Trophoblast cell (in vitro differentiated cells and primary cell): ENCODE results near the gene TMEM119.

ENCODE experiments used
- DNase-seq, 2 donors: peaks; one replicate each; pipeline ENCODE4 v3.0.0-alpha.2; 2016
- H2AFZ ChIP-seq: 2 replicates; pipeline ENCODE4 v1.6.1; 2013; ENCODE audit warnings: low read length, moderate library complexity, mild to moderate bottlenecking; ENCODE audit not compliant: insufficient read depth, poor library complexity
- H2AK5ac ChIP-seq: 2 replicates; pipeline ENCODE4 v1.6.1; 2013; ENCODE audit warnings: mild to moderate bottlenecking, low read length
- H2BK120ac ChIP-seq: 2 replicates; pipeline ENCODE4 v1.6.1; 2013; ENCODE audit warnings: low read length, mild to moderate bottlenecking, moderate library complexity; ENCODE audit not compliant: insufficient read depth, poor library complexity
- H2BK12ac ChIP-seq: 2 replicates; pipeline ENCODE4 v1.6.1; 2013; ENCODE audit warnings: mild to moderate bottlenecking, low read length, moderate library complexity
- H2BK5ac ChIP-seq: 2 replicates; pipeline ENCODE4 v1.6.1; 2013; ENCODE audit warnings: low read length, low read depth, moderate library complexity, mild to moderate bottlenecking; ENCODE audit not compliant: poor library complexity
- H3K14ac ChIP-seq: 2 replicates; pipeline ENCODE4 v1.6.1; 2013; ENCODE audit warnings: mild to moderate bottlenecking, low read length
- H3K18ac ChIP-seq: 2 replicates; pipeline ENCODE4 v1.6.1; 2013; ENCODE audit warnings: mild to moderate bottlenecking, low read length
- H3K23ac ChIP-seq: 2 replicates; pipeline ENCODE4 v1.6.1; 2013; ENCODE audit warnings: low read length
- H3K27ac ChIP-seq: 2 replicates; pipeline ENCODE4 v1.5.1; 2013; ENCODE audit warnings: low read depth, mild to moderate bottlenecking, inconsistent platforms, low read length, moderate library complexity
- H3K27me3 ChIP-seq: 2 replicates; pipeline ENCODE4 v1.6.1; 2013; ENCODE audit warnings: inconsistent platforms, mild to moderate bottlenecking, low read length, moderate library complexity; ENCODE audit not compliant: insufficient read depth
- H3K36me3 ChIP-seq, 2 experiments: 1 replicate in 1 of 2; 2 replicates in 1 of 2; pipeline ENCODE4 v1.6.1; 2013; ENCODE audit warnings: low read length in 2 of 2, mild to moderate bottlenecking in 2 of 2, moderate library complexity in 1 of 2; ENCODE audit not compliant: insufficient read depth in 2 of 2, control insufficient read depth in 1 of 2
- H3K4ac ChIP-seq: 2 replicates; pipeline ENCODE4 v1.6.1; 2013; ENCODE audit warnings: low read depth, mild to moderate bottlenecking, low read length, moderate library complexity
- H3K4me1 ChIP-seq, 2 experiments: 1 replicate in 1 of 2; 2 replicates in 1 of 2; pipeline ENCODE4 v1.6.1; 2013; ENCODE audit warnings: low read length in 2 of 2, mild to moderate bottlenecking in 2 of 2, moderate library complexity in 1 of 2; ENCODE audit not compliant: insufficient read depth in 2 of 2, control insufficient read depth in 1 of 2
- H3K4me2 ChIP-seq: 2 replicates; pipeline ENCODE4 v1.6.1; 2013; ENCODE audit warnings: inconsistent platforms, mild to moderate bottlenecking, low read length, moderate library complexity
- H3K4me3 ChIP-seq: 2 replicates; pipeline ENCODE4 v1.5.1; 2013; ENCODE audit warnings: mild to moderate bottlenecking, low read depth, low read length, inconsistent platforms
- H3K79me1 ChIP-seq: one replicate; pipeline ENCODE4 v1.6.1; 2013; ENCODE audit warnings: low read length
- H3K79me2 ChIP-seq: 2 replicates; pipeline ENCODE4 v1.6.1; 2013; ENCODE audit warnings: low read length, mild to moderate bottlenecking; ENCODE audit not compliant: control insufficient read depth, insufficient read depth, poor library complexity
- H3K9ac ChIP-seq: 2 replicates; pipeline ENCODE4 v1.6.1; 2013; ENCODE audit warnings: mild to moderate bottlenecking, low read length
- H3K9me3 ChIP-seq: 2 replicates; pipeline ENCODE4 v1.6.1; 2013; ENCODE audit warnings: low read depth, mild to moderate bottlenecking, control low read depth, inconsistent platforms, low read length; ENCODE audit not compliant: insufficient read depth
- H4K12ac ChIP-seq: 2 replicates; pipeline ENCODE4 v1.6.1; 2013; ENCODE audit warnings: low read depth, mild to moderate bottlenecking, low read length, moderate library complexity
- H4K8ac ChIP-seq: 2 replicates; pipeline ENCODE4 v1.6.1; 2013; ENCODE audit warnings: low read depth, mild to moderate bottlenecking, low read length, moderate library complexity
- H4K91ac ChIP-seq: one replicate; pipeline ENCODE4 v1.6.1; 2013; ENCODE audit warnings: low read depth, mild to moderate bottlenecking, low read length, moderate library complexity
- WGBS: extraction: QIAGEN DNeasy Blood & Tissue Kit; methylation state at CpG from one replicate; pipeline ENCODE4 v1.1.7; 2013; ENCODE audit warnings: missing lambda C conversion rate; ENCODE audit not compliant: insufficient read length, insufficient coverage; ENCODE audit errors: extremely low coverage; 5-methylcytosine and 5-hydroxymethylcytosine counted together

The TMEM119 gene

DNA sequence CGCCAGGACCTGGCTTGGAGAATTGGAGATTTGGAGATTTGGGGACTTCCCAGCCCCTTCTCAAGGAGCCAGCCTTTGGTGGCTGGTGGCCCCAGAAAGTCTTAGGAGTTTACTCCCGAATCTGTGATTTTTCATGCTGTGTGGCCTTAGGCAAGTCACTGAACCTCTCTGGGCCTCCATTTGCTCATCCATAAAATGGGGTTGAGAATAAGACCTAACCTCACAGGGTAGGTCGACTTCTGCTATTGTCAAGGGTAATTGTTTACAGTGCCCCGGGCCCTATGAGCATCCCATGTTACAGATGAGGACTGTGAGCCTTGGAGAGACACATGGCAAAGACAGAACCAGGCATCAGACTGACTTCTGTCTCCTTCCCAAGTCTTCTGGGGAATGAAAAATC lies 16.2 kb upstream of the TMEM119 start:
- H4K12ac ChIP-seq, result peak overlapping the region; percentile 31
- H2BK120ac ChIP-seq, result peak overlapping the region; percentile 82
- no peak overlapping the region for H3K23ac ChIP-seq
- H3K4me1 ChIP-seq, result peaks cover 22 to 36% of the 10 kb centered on the region in 2 experiments
- peak overlapping the region; percentile 66 for H3K14ac ChIP-seq
- H3K79me2 ChIP-seq, result peaks cover 5% of the 10 kb centered on the region
- H3K79me1 ChIP-seq, result peaks cover 36% of the 10 kb centered on the region
- H2BK12ac ChIP-seq, result peak overlapping the region; percentile 91
- H3K9ac ChIP-seq, result no peak overlapping the region
- no peak overlapping the region for H2AFZ ChIP-seq
- H3K27me3 ChIP-seq, result no peaks in the 10 kb centered on the region
- no peak overlapping the region for H3K4me2 ChIP-seq
- H3K18ac ChIP-seq, result peak overlapping the region; percentile 55
- no peaks in the 10 kb centered on the region for H3K36me3 ChIP-seq
- H3K9me3 ChIP-seq, result no peaks in the 10 kb centered on the region
- DNase-seq, result no peak
- peak overlapping the region; percentile 61 for H4K8ac ChIP-seq
- H4K91ac ChIP-seq, result peak overlapping the region; percentile 95
- no CpG with 5 or more reads among the region's 4 CpGs for WGBS
- H2BK5ac ChIP-seq, result peak overlapping the region; percentile 20
- peak overlapping the region; percentile 97 for H2AK5ac ChIP-seq
- H3K4me3 ChIP-seq, result no peak overlapping the region
- H3K4ac ChIP-seq, result peak overlapping the region; percentile 22
- no peak overlapping the region for H3K27ac ChIP-seq

DNA sequence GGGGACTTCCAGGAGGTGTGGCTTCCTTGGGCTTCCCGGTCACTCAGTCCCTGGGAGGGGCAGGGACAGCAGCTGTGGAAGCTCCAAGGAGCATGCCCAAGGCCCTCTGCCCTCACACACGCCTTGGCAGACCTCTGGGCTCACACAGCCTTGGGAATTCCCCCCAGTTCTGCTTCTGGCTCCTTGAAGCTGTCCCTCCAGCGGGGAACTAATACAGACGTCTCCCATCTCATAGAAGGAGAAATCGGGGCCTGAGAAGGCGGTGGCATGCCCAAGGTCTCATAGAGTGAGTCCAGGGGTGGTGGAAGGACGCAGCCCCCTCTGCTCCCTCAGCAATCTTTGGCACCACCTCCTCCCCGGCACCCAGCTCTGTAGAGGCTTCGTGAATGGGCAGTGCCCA lies 15.7 kb upstream of the TMEM119 start:
- DNase-seq, result peak in 1 of 2 donors; percentile 26
- peak overlapping the region; percentile 22 for H3K4ac ChIP-seq
- H4K8ac ChIP-seq, result peak overlapping the region; percentile 61
- peaks cover 20 to 33% of the 10 kb centered on the region in 2 experiments for H3K4me1 ChIP-seq
- H2BK12ac ChIP-seq, result peak overlapping the region; percentile 91
- peak overlapping the region; percentile 95 for H4K91ac ChIP-seq
- H2AFZ ChIP-seq, result peak overlapping the region; percentile 27
- peak overlapping the region; percentile 55 for H3K18ac ChIP-seq
- peak overlapping the region; percentile 25 for H3K27ac ChIP-seq
- H2BK5ac ChIP-seq, result peak overlapping the region; percentile 20
- no peak overlapping the region for H3K23ac ChIP-seq
- H3K79me1 ChIP-seq, result peaks cover 33% of the 10 kb centered on the region
- no peaks in the 10 kb centered on the region for H3K9me3 ChIP-seq
- H3K27me3 ChIP-seq, result no peaks in the 10 kb centered on the region
- peak overlapping the region; percentile 66 for H3K14ac ChIP-seq
- no CpG with 5 or more reads among the region's 9 CpGs for WGBS
- H3K79me2 ChIP-seq, result peaks cover 5% of the 10 kb centered on the region
- no peak overlapping the region for H3K9ac ChIP-seq
- no peak overlapping the region for H3K4me3 ChIP-seq
- no peaks in the 10 kb centered on the region for H3K36me3 ChIP-seq
- H2AK5ac ChIP-seq, result peak overlapping the region; percentile 97
- H2BK120ac ChIP-seq, result peak overlapping the region; percentile 82
- H4K12ac ChIP-seq, result peak overlapping the region; percentile 31
- no peak overlapping the region for H3K4me2 ChIP-seq

DNA sequence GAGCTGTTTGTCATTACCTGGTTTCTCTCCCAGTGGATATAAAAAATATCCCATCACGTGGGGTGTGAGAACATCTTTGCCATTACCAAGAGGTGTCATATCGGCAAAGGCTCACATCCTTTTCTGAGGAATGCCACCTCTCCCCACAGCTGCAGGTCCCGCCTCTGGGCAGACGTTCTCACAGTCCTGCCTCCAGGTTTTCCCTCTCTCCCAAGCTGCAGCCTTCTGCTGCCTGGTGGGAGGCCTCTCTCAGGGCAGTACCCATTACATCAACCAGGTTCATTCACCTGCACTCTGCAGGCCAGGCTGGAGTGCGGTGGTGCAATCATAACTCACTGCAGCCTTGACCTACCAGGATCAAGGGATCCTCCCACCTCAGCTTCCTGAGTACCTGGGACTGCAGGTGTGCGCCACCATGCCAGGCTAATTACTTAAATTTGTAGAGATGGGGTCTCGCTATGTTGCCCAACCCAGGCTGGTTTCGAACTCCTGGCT lies 15.0 kb upstream of the TMEM119 start:
- Histone ChIP-seq H2BK12ac (peak overlapping the region; percentile 24), H4K12ac (no peak overlapping the region), H2AK5ac (peak overlapping the region; percentile 9), H3K27me3 (no peaks in the 10 kb centered on the region), H4K91ac (peak overlapping the region; percentile 95), H3K9ac (no peak overlapping the region), H3K4ac (no peak overlapping the region), H3K14ac (peak overlapping the region; percentile 4), H3K23ac (no peak overlapping the region), H3K4me1 (peaks cover 16 to 29% of the 10 kb centered on the region in 2 experiments), H2BK5ac (no peak overlapping the region), H3K79me1 (peaks cover 30% of the 10 kb centered on the region), H3K4me2 (no peak overlapping the region), H3K79me2 (peaks cover 4% of the 10 kb centered on the region), H2BK120ac (peak overlapping the region; percentile 82), H3K4me3 (peak overlapping the region; percentile 3), H3K36me3 (no peaks in the 10 kb centered on the region), H4K8ac (peak overlapping the region; percentile 24), H2AFZ (no peak overlapping the region), H3K18ac (no peak overlapping the region), H3K27ac (no peak overlapping the region), H3K9me3 (no peaks in the 10 kb centered on the region)
- peak; percentile 17 to 33 for DNase-seq
- WGBS, result no CpG with 5 or more reads among the region's 8 CpGs

DNA sequence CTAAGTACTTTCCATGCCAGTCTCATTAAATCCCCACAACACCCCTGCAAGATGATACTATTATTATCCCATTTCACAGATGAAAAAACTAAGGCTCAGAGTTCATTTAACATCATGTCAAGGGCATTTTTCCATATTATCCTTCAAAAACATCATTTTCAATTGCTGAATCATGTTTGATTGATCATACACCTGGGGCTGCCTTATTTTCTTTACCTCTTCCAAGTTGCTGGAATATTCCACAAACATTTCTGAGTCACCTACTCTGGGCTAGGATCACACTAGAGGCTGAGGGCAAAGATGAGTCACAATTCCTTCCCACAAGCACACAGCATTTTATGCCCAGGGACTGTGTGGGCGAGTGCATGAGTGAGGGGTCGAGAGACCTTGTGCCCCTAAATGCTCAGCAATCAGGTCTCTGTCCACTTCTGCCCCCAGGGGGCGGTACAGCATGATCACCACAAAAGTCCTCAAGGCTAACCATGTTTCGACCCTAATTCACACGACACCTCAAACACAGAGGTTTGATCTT lies 14.1 kb upstream of the TMEM119 start:
- WGBS, result no CpG with 5 or more reads among the region's 5 CpGs

More for the DNA sequence above, 14.1 kb upstream of the TMEM119 start:
- Histone ChIP-seq H4K12ac (no peak overlapping the region), H2BK12ac (peak overlapping the region; percentile 19), H3K4me2 (no peak overlapping the region), H2BK120ac (peak overlapping the region; percentile 47), H4K91ac (peak overlapping the region; percentile 77), H3K9ac (no peak overlapping the region), H3K27me3 (no peaks in the 10 kb centered on the region), H4K8ac (peak overlapping the region; percentile 47), H2BK5ac (peak overlapping the region; percentile 2), H3K79me1 (peaks cover 25% of the 10 kb centered on the region), H2AFZ (no peak overlapping the region), H3K4ac (peak overlapping the region; percentile 1), H2AK5ac (no peak overlapping the region), H3K79me2 (peaks cover 4% of the 10 kb centered on the region), H3K36me3 (no peaks in the 10 kb centered on the region), H3K18ac (no peak overlapping the region), H3K9me3 (no peaks in the 10 kb centered on the region), H3K4me1 (peaks cover 15 to 22% of the 10 kb centered on the region in 2 experiments), H3K14ac (no peak overlapping the region), H3K4me3 (no peak overlapping the region), H3K27ac (no peak overlapping the region), H3K23ac (no peak overlapping the region)
- DNase-seq, result peak; percentile 45 to 59
